HL-60/S4 treated with phorbol 12-myristate 13-acetate at 8.2 ng/mL for 4 days and 3 days (cell line): ENCODE results near the gene GUCY1B1.

Experiments
- in situ Hi-C: fragments of 300-500 bp; cut with MboI; formaldehyde crosslinking; loops from 2 replicates; pipeline ENCODE4 v1.15.0; 2022; ENCODE audit warnings: low sequenced_read_pairs

The GUCY1B1 gene

DNA sequence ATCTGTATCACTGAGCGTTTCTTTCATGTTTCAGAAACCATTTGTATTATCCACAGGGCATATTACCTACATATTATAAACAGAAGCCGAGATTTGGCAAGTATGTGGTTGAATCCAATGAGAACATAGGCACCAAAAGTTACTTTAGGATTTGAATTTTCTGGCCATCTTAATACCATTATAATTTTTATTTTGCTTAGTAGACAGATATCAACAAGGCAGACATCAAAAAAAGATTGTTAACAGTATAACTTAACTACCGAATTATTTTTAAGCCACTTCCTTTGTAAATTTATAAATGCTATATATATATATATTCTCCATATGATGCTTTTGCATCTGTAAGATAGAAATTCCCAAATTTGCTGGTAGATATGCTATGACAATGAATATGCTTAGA lies 2.2 kb downstream of the GUCY1B1 start:
- in situ Hi-C loops, result no loop called here

DNA sequence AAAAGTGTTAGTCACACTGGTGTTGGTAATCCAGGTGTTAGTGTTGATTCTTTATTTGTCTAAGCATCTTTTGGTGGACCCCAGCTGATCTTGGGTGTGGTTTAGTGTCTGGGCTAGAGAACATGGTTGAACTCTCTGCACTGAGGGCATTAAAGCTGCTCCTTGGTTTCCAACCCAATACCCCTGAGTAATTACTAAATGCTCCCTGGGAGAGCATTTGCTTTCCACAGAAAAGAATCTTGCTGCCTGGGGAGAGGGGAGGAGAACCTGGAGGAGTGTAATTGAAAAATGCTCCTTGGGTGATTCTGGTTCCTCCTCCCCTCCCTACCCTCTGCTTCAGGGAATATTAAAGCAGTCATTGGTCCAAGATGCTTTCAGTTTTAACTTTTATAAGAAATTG lies 3.1 kb downstream of the GUCY1B1 start:
- in situ Hi-C loops, result no loop called here

DNA sequence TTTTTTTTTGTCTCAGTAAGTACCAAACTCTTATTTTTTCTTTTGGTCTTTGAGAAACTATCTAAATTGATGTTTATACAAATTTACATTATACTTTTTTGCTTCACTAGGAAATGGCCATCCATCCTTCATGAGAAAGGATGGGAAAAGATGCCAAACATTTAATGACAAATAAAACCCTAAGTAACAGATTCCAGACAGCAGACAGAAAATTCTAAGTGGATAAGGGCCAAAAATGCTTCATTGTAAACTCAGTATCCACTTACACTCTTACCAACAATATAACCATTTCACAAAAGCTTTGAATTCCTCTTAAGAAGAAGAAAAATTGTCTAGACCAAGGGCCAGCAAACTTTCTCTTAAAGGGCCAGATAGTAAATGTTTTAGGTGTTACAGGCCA lies 3.5 kb downstream of the GUCY1B1 start:
- in situ Hi-C loops, result no loop called here

DNA sequence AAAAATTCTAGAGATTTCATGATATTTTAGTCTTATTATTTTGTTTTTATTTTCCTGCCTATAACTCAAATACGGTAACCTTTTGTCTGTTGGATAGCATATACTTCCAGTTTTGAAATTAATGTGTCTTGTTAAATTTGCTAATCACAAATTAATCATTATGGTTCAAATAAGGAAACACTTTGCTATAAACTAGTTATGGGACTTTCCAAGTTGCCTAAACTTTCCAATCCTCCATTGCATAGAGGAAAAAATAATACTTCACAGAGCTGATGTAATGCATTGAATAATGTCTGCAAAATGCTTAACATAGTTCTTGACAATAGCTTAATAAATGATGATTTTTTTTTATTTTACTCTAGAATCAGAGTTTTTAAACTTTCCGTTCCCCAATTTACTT lies 4.7 kb downstream of the GUCY1B1 start:
- in situ Hi-C loops, result no loop called here

DNA sequence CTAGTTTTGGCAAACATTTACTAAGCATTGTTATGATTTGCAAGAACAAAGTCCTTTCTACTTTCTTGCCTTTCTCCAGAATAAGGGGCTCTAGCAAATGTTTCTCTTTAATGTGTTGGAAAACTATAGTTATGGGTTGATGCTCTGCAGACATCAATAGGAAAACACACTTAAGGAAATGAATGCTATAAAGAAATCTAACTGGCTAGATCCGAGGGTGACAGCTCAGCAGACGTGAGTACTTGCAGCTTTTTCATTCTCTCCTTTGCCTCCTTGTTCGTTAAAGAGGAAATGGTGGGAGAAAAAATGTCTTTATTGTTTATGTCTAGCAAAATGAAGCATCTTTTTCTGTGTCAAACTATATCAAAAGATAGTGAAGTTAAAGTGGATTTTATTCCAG lies 6.3 kb downstream of the GUCY1B1 start:
- in situ Hi-C loops, result no loop called here

DNA sequence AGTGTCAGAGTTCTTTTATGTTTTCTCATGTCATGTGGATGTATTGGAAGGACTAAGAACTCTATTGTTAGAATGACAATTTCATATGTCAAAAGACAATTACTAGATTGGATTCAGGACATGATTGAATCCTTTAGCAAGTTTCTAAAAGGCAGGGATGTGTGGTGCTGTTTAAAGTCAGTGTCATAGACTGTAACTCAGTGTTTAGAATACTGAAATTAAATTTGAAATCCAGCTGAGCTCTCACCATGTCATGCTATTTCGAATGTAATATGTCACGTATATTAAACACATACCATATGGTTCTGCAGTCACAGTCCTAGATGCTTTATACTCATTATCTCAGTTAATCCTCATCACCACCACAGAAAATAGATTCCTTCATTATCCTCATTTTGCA lies 7.8 kb downstream of the GUCY1B1 start:
- in situ Hi-C loops, result no loop called here

DNA sequence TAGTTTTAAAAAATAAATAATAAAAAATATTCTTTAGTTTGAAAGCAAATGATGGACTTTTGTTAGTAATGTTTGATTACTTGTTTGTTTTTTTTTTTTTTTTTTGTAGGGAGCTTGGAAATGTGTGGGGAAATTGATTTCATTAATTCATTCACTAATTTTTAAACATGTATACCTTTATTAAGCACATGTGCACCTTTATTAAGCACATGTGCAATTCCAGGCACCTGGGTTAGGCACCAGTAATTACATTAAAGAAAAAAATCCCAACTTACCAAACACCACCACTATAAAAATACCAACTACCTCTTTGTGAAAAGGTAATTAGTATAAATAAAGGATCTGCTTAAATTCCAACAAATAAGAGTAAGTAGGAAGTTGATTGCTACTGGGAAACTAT lies 9.5 kb downstream of the GUCY1B1 start:
- in situ Hi-C loops, result no loop called here

DNA sequence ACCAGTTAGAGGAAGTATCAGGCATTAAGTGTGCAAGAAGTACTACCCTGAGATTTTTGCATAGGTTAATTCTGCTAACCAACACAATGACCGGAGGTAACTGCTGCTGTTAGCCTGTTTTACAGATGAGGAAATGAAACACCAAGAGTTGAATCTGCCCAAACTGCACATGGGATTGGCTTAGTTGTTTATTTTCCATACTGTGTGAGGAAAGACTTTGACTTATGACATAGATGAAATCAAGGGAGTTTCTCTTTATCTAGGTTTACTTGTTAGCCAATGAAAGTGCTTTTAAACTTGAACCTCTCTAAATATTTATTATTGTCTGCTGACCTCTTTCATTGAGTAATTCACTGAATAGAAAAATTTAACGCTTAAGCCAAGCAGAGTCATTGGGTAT lies 10.3 kb downstream of the GUCY1B1 start:
- in situ Hi-C loops, result no loop called here

DNA sequence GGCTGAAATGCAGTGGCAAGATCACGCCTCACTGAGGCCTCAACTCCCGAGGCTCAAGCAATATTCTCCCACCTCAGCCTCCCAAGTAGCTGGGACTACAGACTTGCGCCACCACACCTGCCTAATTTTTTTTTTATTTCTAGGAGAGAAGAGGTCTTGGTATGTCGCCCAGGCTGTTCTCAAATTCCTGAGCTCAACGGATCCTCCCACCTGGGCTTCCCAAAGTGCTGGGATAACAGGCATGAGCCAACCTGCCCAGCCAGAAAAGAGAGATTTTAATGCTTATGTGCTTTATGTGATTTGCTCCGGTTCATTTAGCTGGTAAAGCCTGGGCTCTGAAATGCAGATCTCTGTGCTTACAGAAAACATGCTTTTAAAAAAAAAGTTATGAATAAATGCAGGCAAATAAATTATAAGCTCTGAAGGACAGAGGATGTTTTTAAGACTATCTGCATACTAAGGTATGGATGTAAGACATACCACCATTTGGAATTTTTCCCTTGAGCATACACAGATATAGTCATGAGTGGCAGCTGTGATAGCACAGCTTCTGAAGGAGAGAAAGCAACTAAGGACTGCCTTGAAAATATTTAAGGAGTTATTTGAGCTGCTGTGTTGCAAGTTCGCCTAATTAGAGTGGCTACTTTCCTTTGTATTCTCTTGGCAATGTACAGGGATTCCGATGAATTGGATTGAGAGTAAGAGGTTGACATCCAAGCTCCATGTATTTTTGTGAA lies 13.8 kb downstream of the GUCY1B1 start:
- in situ Hi-C loops, result no loop called here

DNA sequence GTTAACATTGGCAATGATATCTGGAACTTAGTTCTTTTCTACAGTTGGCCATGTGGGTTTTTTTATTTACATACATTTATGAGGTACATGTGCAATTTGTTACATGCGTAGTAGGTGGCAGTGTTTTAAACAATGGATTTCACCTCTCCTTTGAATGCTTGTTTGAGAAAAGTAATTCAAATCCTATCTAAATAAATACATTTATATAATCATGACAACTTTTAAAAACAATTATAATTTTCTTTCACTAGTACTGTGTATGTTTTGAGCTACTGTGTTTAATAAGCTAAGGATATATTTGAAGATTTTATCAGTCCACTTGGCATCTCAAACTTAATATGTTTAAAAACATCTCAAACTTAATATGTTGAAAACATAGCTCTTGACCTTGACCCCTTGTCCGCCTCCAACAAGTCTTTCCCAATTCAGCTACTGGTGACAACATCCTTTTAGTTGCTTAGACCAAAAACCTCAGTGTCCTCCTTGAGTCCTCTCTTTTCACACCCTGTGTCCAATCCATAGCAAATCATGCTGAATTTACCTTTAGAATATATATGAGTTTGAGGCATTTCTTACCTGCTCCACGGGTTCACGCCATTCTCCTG lies 14.5 kb downstream of the GUCY1B1 start:
- in situ Hi-C loops, result no loop called here

DNA sequence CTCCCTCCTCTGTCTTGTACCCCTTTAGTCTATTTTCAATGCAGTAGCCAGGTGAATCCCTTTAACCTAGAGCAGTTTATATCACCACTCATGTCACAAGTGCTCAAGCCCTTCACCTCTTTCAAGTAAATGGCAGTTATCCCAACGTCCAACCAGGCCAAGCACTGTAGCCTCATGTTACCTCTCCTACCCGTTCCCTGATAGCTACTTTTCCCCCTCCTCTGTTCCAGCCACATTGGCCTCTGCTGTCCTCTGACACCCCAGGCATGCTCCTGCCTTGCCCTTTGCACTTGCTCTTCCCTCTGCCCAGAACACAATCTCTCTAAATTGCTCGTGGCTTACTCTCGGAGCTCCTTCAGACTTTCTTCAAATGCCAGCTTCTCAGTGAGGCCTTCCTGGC lies 15.2 kb downstream of the GUCY1B1 start:
- in situ Hi-C loops, result no loop called here

DNA sequence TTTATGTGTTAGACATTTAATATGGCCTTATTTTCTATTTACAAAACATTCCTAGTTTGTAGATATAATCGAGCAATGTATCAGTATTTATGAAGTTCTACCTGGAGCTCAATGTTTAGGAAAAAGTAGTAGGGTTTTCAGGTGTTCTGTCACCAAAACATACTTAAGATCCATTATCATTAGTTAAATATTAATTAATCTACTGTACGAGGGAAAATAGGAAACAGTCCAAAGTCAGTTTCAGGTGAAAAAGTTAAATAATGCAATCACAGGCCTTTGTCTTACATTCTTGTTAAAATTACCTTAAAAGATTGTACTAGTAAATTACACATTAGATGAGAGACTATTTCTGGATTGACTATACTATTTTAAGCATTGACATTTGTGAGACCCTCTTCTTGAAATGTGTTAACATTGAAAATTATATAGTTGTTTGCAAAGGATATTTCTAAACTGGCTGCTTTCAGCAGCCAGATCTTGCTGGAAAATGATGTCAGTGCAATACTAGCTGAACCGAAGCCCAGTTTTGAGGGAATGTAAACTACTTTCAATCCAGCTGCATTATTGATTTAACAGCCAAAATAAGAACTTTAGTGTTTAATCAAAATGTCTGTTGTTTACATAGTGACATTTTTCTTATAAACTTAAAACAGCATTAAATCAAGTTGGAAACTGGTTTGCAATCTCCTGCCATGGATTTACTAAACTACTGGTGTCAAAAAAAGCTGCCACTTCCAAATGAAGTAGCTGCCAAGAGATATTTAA lies 19.3 kb downstream of the GUCY1B1 start:
- in situ Hi-C loops, result loop anchor here (25.0 kb wide), 1 partner anchor 341 kb away; no protein-coding TSS in a partner anchor

DNA sequence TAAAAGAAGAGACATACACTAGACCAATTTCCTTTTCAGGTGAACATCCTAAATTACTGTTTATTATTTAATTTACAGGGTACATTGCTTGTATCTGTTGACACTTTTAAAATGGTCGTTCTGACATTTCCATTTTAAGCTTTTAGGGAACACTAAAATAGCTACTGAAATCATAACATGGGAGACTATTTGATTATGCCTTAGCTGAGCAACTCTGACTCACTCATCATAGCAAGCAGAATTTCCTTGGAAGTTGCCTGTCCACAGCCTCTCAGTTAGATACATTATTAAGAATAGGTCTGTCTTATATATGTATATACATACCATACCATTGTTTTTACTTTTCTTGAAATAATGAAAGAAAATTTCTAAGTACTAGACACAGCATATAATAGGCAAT lies 22.0 kb downstream of the GUCY1B1 start:
- in situ Hi-C loops, result loop anchor here (25.0 kb wide), 1 partner anchor 343 kb away; no protein-coding TSS in a partner anchor

DNA sequence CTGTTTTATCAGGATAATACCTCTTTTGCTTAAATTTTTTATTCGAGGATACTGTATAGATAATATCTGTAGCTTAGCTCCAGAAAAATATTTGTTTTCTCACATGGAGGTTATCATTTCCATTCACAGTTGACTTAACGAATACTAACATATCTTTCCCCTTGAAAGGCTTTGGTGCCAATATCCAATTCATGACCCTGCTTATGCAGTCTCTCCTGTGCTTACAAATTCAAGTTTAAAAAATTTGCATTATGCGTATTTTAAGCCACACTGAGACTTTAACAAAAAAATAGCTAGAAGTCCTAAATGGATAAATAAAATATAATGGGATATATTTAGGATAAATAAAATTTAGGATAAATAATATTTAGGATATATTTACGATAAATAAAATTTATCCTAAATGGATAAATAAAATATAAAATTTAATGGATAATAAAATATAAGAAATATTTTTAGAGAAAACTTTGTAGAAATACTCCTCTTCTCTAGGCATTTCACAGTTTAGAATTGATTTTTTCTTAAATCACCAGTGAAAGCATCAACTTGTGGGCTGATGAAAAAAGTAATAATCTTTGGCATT lies 22.5 kb downstream of the GUCY1B1 start:
- in situ Hi-C loops, result loop anchor here (25.0 kb wide), 1 partner anchor 344 kb away; no protein-coding TSS in a partner anchor

DNA sequence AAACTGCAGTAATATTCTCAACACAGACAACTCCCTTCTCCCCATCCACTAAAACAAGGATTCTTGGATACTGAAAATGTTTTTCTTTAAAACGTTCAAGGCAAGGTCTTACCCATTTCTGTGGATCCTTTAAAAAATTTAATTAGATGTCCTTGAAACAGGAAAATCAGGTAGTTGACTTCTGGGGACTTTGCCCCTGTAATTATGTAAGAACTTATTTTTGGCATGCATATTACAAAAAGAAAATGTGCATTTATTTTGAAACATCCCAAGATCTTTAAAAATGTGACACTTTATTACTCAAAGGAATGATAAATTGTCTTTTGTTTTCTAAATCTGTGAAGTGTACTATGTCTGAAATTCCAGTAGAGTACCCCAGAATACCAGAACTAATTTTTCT lies 25.8 kb downstream of the GUCY1B1 start:
- in situ Hi-C loops, result loop anchor here (25.0 kb wide), 1 partner anchor 347 kb away; no protein-coding TSS in a partner anchor

DNA sequence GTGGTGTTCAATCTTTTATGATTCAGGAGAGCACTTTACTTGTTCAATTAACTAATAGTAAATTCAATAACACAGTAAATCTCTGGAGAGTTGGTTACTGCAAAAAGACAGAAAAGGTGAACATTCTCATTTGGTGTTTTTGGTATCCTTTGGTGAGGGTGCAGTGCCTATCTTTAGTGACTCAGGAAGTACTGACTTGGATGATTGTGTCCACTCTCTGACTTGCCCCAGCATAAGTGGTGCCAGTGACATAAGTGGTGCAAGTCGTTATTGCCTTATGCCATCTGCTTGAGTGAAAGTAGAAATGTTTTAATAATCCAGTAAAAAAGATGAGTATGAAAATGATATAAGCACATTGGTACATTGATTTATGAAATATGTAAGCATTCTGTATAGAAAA lies 27.0 kb downstream of the GUCY1B1 start:
- in situ Hi-C loops, result loop anchor here (25.0 kb wide), 1 partner anchor 349 kb away; no protein-coding TSS in a partner anchor

DNA sequence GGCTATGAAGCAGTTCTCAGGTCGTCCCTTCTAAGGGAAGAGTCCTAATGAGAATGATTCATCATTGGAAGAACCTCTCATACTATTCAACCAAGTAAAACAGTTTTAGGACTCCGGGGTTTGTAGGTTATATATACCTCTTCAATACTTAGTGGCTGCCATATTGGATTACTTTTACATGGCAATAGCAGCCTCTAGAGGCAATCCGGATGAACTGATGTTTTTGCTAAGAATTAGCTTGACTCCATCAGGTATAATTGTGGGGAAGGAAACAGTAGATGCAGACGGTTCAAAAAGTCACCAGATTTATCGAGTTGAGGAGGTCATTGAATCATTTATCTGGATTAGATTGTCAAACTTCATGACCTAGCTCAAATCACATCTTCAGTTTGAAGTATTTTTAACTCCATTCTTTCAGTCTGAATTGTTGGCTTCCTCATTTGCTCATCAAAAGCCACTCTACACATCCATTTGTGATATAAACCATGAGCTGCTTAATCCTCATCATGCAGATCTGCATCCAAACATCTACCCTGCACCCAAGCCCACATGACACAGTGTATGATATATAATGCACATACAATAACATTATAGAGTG lies 28.4 kb downstream of the GUCY1B1 start:
- in situ Hi-C loops, result loop anchor here (25.0 kb wide), 1 partner anchor 350 kb away; no protein-coding TSS in a partner anchor

DNA sequence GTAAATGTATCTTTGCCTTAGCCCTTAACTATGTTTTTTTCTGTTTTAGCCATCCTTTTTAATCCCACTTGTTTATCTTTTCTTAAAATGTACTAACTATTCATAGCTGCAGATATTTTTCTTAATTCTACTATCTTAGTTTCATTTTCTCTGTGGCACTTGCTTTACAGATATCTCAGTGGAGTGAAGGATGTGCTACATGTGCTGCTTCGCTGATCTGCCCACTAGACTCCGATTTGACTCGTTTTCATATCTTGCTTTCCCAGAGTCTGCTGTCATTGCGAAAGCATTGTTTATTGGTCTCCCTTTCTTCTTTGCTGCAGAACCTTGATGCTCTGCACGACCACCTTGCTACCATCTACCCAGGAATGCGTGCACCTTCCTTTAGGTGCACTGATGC lies 30.6 kb downstream of the GUCY1B1 start:
- in situ Hi-C loops, result loop anchor here (25.0 kb wide), 1 partner anchor 352 kb away; no protein-coding TSS in a partner anchor

DNA sequence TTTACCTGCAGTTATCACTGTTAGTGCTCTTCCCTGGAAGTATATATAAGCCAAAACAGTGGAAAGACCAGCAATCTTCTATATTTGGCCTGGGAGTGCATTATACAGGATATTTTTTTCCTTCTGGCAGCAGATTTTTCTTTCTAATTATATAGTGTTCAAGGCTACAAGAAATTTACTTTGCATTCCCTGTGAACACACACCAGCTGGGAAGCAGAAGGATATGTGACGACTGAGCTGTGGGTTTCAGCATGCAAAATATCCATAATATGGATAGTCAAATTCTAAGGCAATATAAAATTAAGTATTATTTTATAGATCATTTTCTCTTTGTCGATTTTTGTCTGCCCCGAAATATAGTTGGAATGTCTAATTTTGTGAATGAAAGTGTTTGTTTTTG lies 31.2 kb downstream of the GUCY1B1 start:
- in situ Hi-C loops, result loop anchor here (25.0 kb wide), 1 partner anchor 353 kb away; no protein-coding TSS in a partner anchor

DNA sequence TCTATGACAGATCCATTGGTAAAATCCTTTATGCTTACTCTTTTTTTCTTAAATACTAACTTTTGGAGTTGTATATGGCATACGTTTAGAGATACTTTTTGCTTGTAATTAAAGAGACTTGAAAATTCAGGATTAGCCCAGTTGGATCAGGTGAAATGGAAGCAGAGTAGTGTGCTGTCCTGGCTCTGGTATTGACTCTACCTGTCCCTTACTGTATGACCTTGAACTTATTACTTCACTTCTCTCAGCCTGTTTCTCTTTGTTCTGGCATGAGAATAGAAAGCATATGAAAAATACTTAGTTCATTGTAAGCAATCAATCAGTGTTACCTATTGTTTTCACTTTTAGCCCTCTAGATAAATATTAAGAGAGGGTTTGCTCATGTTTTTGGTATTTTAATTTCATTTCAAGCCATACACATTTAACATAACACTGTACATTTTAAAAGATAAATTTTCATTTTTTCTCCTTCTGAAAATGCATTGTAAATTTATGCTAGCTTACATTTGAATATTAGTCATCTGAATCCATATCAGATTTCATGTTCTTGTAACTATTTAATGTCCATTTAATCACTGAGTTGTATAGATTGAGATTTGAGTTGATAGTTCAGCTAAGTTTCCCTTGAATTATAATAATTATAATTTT lies 35.9 kb downstream of the GUCY1B1 start:
- in situ Hi-C loops, result loop anchor here (25.0 kb wide), 1 partner anchor 357 kb away; no protein-coding TSS in a partner anchor
